ENCODE measurements around the gene LRMDA. TPM values are rescaled to one million over a fixed set of nuclear protein-coding genes. Genes with fewer than 3 reads are reported as not detected.

Gene LRMDA
- total RNA-seq, 1 donor from 2014 or later = 5.2 TPM

DNA sequence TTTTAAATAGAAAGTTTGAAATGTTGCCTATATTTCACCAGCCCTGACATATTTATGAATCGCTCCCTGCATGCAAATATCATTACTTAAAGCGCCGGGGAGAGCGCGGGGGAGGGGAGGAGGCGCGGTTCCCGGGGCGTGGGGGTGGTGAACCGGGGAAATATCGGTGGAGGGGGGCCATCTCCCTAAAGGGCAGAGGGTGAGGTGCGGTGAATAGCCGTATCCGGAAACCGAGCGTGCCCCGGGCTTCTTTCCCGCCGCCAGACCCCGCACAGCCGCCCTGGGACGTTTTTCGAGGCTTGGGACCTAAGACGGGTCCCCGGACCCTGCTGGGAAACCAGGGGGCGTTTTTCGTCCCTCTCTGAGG is 22.9 kb upstream of the LRMDA start:
- H3K79me2 ChIP-seq (ENCODE audit: low read depth) = peaks cover 10% of the 10 kb centered on the region
- no peak overlapping the region for H3K9ac ChIP-seq
- H3K27ac ChIP-seq = no peak overlapping the region
- H3K9me3 ChIP-seq (ENCODE audit: low read depth) = no peaks in the 10 kb centered on the region
- peaks cover 40% of the 10 kb centered on the region for H3K4me1 ChIP-seq
- H3K36me3 ChIP-seq = no peaks in the 10 kb centered on the region
- no peak overlapping the region for H3K27ac Mint-ChIP-seq
- DNase-seq (ENCODE audit: low spot score) = peak; percentile 63
- H4K20me1 ChIP-seq (ENCODE audit: low read depth) = peaks cover 15% of the 10 kb centered on the region
- peaks cover 72% of the 10 kb centered on the region for H3F3A ChIP-seq (ENCODE audit: low read depth)
- TF ChIP-seq EZH2phosphoT487 (IDR thresholded peaks at IDR 0.05) (no peak), EZH2 (IDR thresholded peaks at IDR 0.05) (no peak), CTCF (IDR thresholded peaks at IDR 0.05) (no peak)
- H3K9me3 Mint-ChIP-seq = no peaks in the 10 kb centered on the region
- H3K27me3 ChIP-seq = peaks cover 100% of the 10 kb centered on the region
- H2AFZ ChIP-seq (replicated peaks) = no peak overlapping the region
- H3K4me2 ChIP-seq = peak overlapping the region; percentile 80
- peak overlapping the region; percentile 87 for H3K4me3 ChIP-seq
- peaks cover 34% of the 10 kb centered on the region for H3K27me3 Mint-ChIP-seq (ENCODE audit: insufficient read depth, low read depth)
- peaks cover 38% of the 10 kb centered on the region for H3K4me1 Mint-ChIP-seq
- no peaks in the 10 kb centered on the region for H3K36me3 Mint-ChIP-seq
- peak overlapping the region; percentile 87 for H3K4me3 Mint-ChIP-seq

GRCh38 chr10:75408911-75409885 is 22.2 kb upstream of the LRMDA start:
- Mint-ChIP-seq H3K9me3 (no peaks in the 10 kb centered on the region), H3K4me3 (peak overlapping the region; percentile 87), H3K4me1 (peaks cover 36% of the 10 kb centered on the region), H3K27ac (no peak overlapping the region), H3K27me3 (ENCODE audit: insufficient read depth, low read depth) (peaks cover 33% of the 10 kb centered on the region), H3K36me3 (no peaks in the 10 kb centered on the region)
- Histone ChIP-seq H3K9ac (no peak overlapping the region), H3F3A (ENCODE audit: low read depth) (peaks cover 65% of the 10 kb centered on the region), H3K27ac (no peak overlapping the region), H2AFZ (replicated peaks) (peak overlapping the region; percentile 61), H3K4me3 (peak overlapping the region; percentile 87), H3K79me2 (ENCODE audit: low read depth) (peaks cover 10% of the 10 kb centered on the region), H3K4me2 (peak overlapping the region; percentile 80), H3K36me3 (no peaks in the 10 kb centered on the region), H4K20me1 (ENCODE audit: low read depth) (peaks cover 15% of the 10 kb centered on the region), H3K27me3 (peaks cover 100% of the 10 kb centered on the region), H3K9me3 (ENCODE audit: low read depth) (no peaks in the 10 kb centered on the region), H3K4me1 (peaks cover 40% of the 10 kb centered on the region)
- DNase-seq (ENCODE audit: low spot score) = peak; percentile 85
- TF ChIP-seq EZH2phosphoT487 (IDR thresholded peaks at IDR 0.05) = no peak
- no peak for TF ChIP-seq CTCF (IDR thresholded peaks at IDR 0.05)
- no peak for TF ChIP-seq EZH2 (IDR thresholded peaks at IDR 0.05)

DNA sequence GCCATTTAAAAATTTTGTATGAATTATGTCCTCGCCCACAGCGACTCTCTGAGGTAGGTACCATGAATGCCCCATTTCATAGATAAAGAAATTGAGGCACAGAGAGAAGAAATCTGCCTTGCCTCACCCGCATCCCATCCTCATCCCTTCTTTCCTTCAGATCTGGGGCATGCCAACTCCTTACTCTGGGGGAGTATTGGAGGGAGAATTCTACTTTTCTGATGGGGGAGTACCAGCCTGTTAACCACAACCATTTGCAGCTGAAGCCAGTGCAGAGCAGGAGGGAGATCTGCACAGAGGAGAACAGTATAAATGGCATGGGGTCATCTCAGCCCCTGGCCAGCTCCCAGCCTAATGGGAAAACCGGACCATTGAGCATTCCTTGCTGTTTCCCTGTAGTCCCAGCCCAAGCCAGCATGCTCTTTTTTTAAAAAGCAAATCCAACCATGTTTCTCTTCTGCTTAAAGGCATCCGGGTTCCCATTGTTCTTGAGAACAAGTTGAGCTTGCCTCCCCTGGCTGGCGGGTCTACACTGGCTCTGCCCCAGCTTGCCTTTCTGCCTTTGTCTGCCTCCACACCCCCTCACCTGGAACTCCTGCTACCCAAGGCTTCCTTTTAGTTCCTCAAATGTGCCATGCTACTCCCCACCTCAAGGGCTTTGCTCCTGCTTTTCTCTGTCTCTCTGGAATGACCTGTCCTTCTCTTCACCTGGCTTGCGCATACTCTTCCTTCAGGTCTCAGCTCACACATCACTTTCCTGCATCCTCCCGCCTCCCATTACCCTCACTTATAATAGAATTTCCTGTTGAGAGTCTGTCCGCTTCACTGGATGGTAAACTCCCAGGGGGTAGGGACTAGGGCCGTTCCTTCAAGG is 21.1 kb upstream of the LRMDA start:
- Mint-ChIP-seq H3K36me3 (no peaks in the 10 kb centered on the region), H3K4me3 (peak overlapping the region; percentile 87), H3K27ac (no peak overlapping the region), H3K4me1 (peaks cover 36% of the 10 kb centered on the region), H3K27me3 (ENCODE audit: insufficient read depth, low read depth) (peaks cover 35% of the 10 kb centered on the region), H3K9me3 (no peaks in the 10 kb centered on the region)
- Histone ChIP-seq H3K36me3 (no peaks in the 10 kb centered on the region), H3K79me2 (ENCODE audit: low read depth) (peaks cover 10% of the 10 kb centered on the region), H3K4me2 (peak overlapping the region; percentile 80), H3K4me3 (no peak overlapping the region), H3K9me3 (ENCODE audit: low read depth) (no peaks in the 10 kb centered on the region), H2AFZ (replicated peaks) (no peak overlapping the region), H3F3A (ENCODE audit: low read depth) (peaks cover 54% of the 10 kb centered on the region), H4K20me1 (ENCODE audit: low read depth) (peaks cover 15% of the 10 kb centered on the region), H3K9ac (no peak overlapping the region), H3K27me3 (peaks cover 100% of the 10 kb centered on the region), H3K4me1 (peaks cover 38% of the 10 kb centered on the region), H3K27ac (no peak overlapping the region)
- TF ChIP-seq CTCF (IDR thresholded peaks at IDR 0.05) (no peak), EZH2phosphoT487 (IDR thresholded peaks at IDR 0.05) (no peak), EZH2 (IDR thresholded peaks at IDR 0.05) (no peak)
- DNase-seq (ENCODE audit: low spot score) = peak; percentile 45

Measured in neural progenitor cell (in vitro differentiated cells).